Measurements from ENCODE around the gene CELF5. TPM values are rescaled to one million over a fixed set of nuclear protein-coding genes. Genes with fewer than 3 reads are reported as not detected.

CELF5 gene
- total RNA-seq, 2 donors from 2014 or later = 0.08 TPM; not detected in 1

GRCh38 chr19:3178973-3179738 is 45.3 kb upstream of the CELF5 start:
- no peak for TF ChIP-seq CTCF (IDR thresholded peaks at IDR 0.05)
- H3K9me3 ChIP-seq = no peaks in the 10 kb centered on the region
- no peak overlapping the region for H3K27ac ChIP-seq
- no peaks in the 10 kb centered on the region for H3K36me3 ChIP-seq
- DNase-seq (ENCODE audit: low spot score) = no peak
- H3K4me3 ChIP-seq = peak overlapping the region in 1 of 2 donors; percentile 24
- H3K27me3 ChIP-seq = no peaks in the 10 kb centered on the region
- H3K4me1 ChIP-seq = no peaks in the 10 kb centered on the region

- DNase-seq (ENCODE audit: low spot score) = no peak
- Histone ChIP-seq H3K4me3 (peak overlapping the region in 1 of 2 donors; percentile 24), H3K27ac (no peak overlapping the region), H3K4me1 (peaks cover 0 to 3% of the 10 kb centered on the region in 2 donors), H3K9me3 (no peaks in the 10 kb centered on the region), H3K27me3 (no peaks in the 10 kb centered on the region), H3K36me3 (no peaks in the 10 kb centered on the region)
- TF ChIP-seq CTCF (IDR thresholded peaks at IDR 0.05) = no peak
Observed at GRCh38 chr19:3179739-3180293, 44.6 kb upstream of the CELF5 start.

DNA sequence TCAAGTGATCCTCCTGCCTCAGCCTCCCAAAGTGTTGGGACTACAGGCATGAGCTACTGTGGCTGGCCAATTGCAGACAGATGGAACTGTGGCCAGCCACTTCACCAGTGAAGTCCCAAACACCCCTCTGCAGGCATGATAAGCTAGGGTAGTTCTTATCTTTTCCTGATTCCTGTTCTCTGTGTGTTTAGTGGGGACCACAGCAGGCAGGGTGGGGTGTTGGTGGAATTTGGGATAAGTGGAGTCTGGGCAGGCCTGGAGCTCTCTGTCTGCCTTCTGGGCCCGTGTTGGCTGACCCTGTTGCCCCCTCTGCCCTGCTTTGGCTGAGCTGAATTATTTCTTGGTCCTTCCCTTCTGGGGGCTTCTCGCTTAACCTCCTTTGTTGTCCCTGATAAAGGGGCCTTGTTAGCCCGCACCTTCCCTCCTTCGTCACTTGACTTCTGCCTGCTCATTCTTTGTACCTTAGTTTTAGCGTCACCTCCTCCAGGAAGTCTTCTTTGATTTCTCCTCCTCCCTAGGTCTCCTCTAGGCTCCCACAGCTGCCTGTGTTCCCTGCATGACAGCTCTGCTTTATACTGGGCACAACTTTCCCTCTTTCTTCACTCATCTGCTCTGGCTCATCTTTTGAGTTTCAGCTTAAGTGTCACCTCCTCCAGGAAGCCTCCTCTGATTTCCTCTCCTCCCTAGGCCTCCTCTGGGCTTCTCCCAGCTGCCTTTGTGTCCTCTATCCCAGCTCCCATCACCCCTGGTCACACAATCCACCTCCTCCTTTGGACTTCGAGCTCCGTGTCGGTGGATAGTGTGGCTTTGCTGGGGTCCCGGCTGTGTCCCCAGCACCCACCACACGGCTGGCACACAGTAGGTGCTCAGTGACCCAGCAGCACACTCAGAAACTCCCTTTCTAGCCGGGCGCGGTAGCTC is 40.5 kb upstream of the CELF5 start:
- DNase-seq (ENCODE audit: low spot score) = no peak
- Histone ChIP-seq H3K4me1 (peaks cover 0 to 31% of the 10 kb centered on the region in 2 donors), H3K27ac (no peak overlapping the region), H3K9me3 (no peaks in the 10 kb centered on the region), H3K36me3 (no peaks in the 10 kb centered on the region), H3K4me3 (no peak overlapping the region), H3K27me3 (no peaks in the 10 kb centered on the region)
- TF ChIP-seq CTCF (IDR thresholded peaks at IDR 0.05) = no peak

GRCh38 chr19:3184847-3185460 is 39.5 kb upstream of the CELF5 start:
- Histone ChIP-seq H3K27me3 (no peaks in the 10 kb centered on the region), H3K9me3 (no peaks in the 10 kb centered on the region), H3K4me1 (peaks cover 0 to 31% of the 10 kb centered on the region in 2 donors), H3K4me3 (peak overlapping the region; percentile 93 to 95), H3K27ac (peak overlapping the region; percentile 87), H3K36me3 (no peaks in the 10 kb centered on the region)
- TF ChIP-seq CTCF (IDR thresholded peaks at IDR 0.05) = no peak
- peak; percentile 71 for DNase-seq (ENCODE audit: low spot score)

DNA sequence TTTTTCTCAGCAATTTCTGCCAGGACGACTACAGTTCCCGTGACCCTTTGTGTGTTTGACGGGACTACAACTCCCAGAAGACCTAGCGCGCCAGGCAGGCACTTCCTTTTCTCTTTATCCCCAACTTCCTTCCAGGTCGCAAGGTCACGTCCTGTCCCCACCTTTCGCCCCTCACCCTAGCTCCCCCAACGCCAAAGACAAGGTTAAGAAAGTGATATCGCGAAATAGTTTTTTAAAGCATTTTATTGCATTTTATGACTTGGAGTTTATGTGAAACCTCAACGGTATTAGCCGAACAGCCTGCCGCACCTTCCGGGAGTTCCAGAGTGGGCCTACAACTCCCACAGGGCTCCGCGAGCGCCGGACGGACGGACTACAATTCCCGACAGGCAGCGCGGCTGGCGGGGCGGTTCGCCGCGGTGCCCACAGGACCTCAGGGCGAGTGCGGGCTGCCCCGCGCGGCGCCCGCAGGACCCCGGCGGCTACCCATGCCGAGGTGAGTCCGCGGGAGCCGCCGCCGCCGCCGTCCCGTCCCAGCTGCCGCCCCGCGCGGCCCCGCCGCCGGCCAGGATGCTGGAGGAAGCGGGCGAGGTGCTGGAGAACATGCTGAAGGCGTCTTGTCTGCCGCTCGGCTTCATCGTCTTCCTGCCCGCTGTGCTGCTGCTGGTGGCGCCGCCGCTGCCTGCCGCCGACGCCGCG is 38.9 kb upstream of the CELF5 start, which contains the start of gene NCLN:
Gene NCLN (plus strand): TSS at position 470 of the 699 bp plus-strand sequence. CDS start 101 bp downstream, at position 571.
- no peak for TF ChIP-seq CTCF (IDR thresholded peaks at IDR 0.05)
- Histone ChIP-seq H3K4me1 (peaks cover 0 to 31% of the 10 kb centered on the region in 2 donors), H3K36me3 (no peaks in the 10 kb centered on the region), H3K27ac (peak within 1 kb of the TSS; percentile 87), H3K27me3 (no peaks in the 10 kb centered on the region), H3K9me3 (no peaks in the 10 kb centered on the region), H3K4me3 (peak within 1 kb of the TSS; percentile 93 to 95)
- peak; percentile 93 for DNase-seq (ENCODE audit: low spot score)

Data from right atrium auricular region (tissue), 2 donors.